Measurements from ENCODE around the gene EPB41L1.

EPB41L1 gene

GRCh38 chr20:36267605-36268381 is 113.3 kb downstream of the EPB41L1 start:
- TF ChIP-seq TAF1 (IDR thresholded peaks at IDR 0.05; ENCODE audit: low read depth) = no peak
- TF ChIP-seq CEBPB (IDR thresholded peaks at IDR 0.05) = no peak
- TF ChIP-seq MAX (IDR thresholded peaks at IDR 0.05) = no peak
- TF ChIP-seq FOXM1 (IDR thresholded peaks at IDR 0.05; ENCODE audit: borderline replicate concordance, low read depth) = no peak
- no peak for TF ChIP-seq YY1 (IDR thresholded peaks at IDR 0.05; ENCODE audit: low read depth)
- no peak for TF ChIP-seq USF1 (IDR thresholded peaks at IDR 0.05)
- no peak for TF ChIP-seq EGR1 (IDR thresholded peaks at IDR 0.05)
- no peak for TF ChIP-seq TCF12 (IDR thresholded peaks at IDR 0.05; ENCODE audit: low read depth)
- no peak for TF ChIP-seq EP300 (IDR thresholded peaks at IDR 0.05; ENCODE audit: borderline replicate concordance)
- TF ChIP-seq RAD21 (IDR thresholded peaks at IDR 0.05; ENCODE audit: low read depth) = no peak
- TF ChIP-seq NFIC (IDR thresholded peaks at IDR 0.05) = no peak
- TF ChIP-seq ZBTB7A (IDR thresholded peaks at IDR 0.05; ENCODE audit: low read depth) = no peak
- no peak for TF ChIP-seq CREB1 (IDR thresholded peaks at IDR 0.05; ENCODE audit: low read depth)
- no peak for TF ChIP-seq TEAD4 (IDR thresholded peaks at IDR 0.05)
- no peak for TF ChIP-seq REST (IDR thresholded peaks at IDR 0.05; ENCODE audit: low read depth)

- TF ChIP-seq MAX (IDR thresholded peaks at IDR 0.05) (no peak), EGR1 (IDR thresholded peaks at IDR 0.05) (peak; percentile 45; the same call in 1 of the 2 replicates), EP300 (IDR thresholded peaks at IDR 0.05; ENCODE audit: borderline replicate concordance) (no peak), CREB1 (IDR thresholded peaks at IDR 0.05; ENCODE audit: low read depth) (no peak)
Measured at GRCh38 chr20:36268440-36269342, 114.2 kb downstream of the EPB41L1 start.

GRCh38 chr20:36269507-36269906 is 115.0 kb downstream of the EPB41L1 start:
- no peak for TF ChIP-seq FOXM1 (IDR thresholded peaks at IDR 0.05; ENCODE audit: borderline replicate concordance, low read depth)
- TF ChIP-seq USF1 (IDR thresholded peaks at IDR 0.05) = no peak
- no peak for TF ChIP-seq CREB1 (IDR thresholded peaks at IDR 0.05; ENCODE audit: low read depth)
- TF ChIP-seq RAD21 (IDR thresholded peaks at IDR 0.05; ENCODE audit: low read depth) = no peak
- TF ChIP-seq EGR1 (IDR thresholded peaks at IDR 0.05) = no peak
- no peak for TF ChIP-seq TEAD4 (IDR thresholded peaks at IDR 0.05)
- TF ChIP-seq ZBTB7A (IDR thresholded peaks at IDR 0.05; ENCODE audit: low read depth) = no peak
- no peak for TF ChIP-seq TAF1 (IDR thresholded peaks at IDR 0.05; ENCODE audit: low read depth)
- no peak for TF ChIP-seq CEBPB (IDR thresholded peaks at IDR 0.05)
- TF ChIP-seq YY1 (IDR thresholded peaks at IDR 0.05; ENCODE audit: low read depth) = no peak
- no peak for TF ChIP-seq EP300 (IDR thresholded peaks at IDR 0.05; ENCODE audit: borderline replicate concordance)
- no peak for TF ChIP-seq TCF12 (IDR thresholded peaks at IDR 0.05; ENCODE audit: low read depth)
- no peak for TF ChIP-seq REST (IDR thresholded peaks at IDR 0.05; ENCODE audit: low read depth)
- TF ChIP-seq NFIC (IDR thresholded peaks at IDR 0.05) = no peak
- no peak for TF ChIP-seq MAX (IDR thresholded peaks at IDR 0.05)

GRCh38 chr20:36270744-36271638 is 116.5 kb downstream of the EPB41L1 start:
- TF ChIP-seq CEBPB (IDR thresholded peaks at IDR 0.05) (no peak), NFIC (IDR thresholded peaks at IDR 0.05) (no peak), TAF1 (IDR thresholded peaks at IDR 0.05; ENCODE audit: low read depth) (no peak)

Data from Ishikawa (cell line).